Osteoblast (primary cell): ENCODE results near the gene SDHA. TPM values are rescaled to one million over a fixed set of nuclear protein-coding genes. Genes with fewer than 3 reads are reported as not detected.
A peak's percentile ranks its signal among the peaks of the same experiment; 100 is the strongest.

Source experiments
- DNase-seq: peaks from one replicate; pipeline ENCODE4 v3.0.0; 2011; ENCODE audit warnings: low spot score, mixed read lengths; ENCODE audit not compliant: insufficient read length; ENCODE audit errors: missing footprints
- H2AFZ ChIP-seq: 2 replicates; pipeline ENCODE4 v1.6.0; 2011; ENCODE audit warnings: mild to moderate bottlenecking, low read length
- H3K27ac ChIP-seq: 2 replicates; pipeline ENCODE4 v1.5.1; 2011; ENCODE audit warnings: mild to moderate bottlenecking, low read depth, low read length, moderate library complexity
- H3K27me3 ChIP-seq: 2 replicates; pipeline ENCODE4 v1.6.0; 2012; ENCODE audit warnings: mild to moderate bottlenecking, control low read depth, inconsistent platforms, low read length, moderate library complexity; ENCODE audit not compliant: insufficient read depth
- H3K36me3 ChIP-seq: 2 replicates; pipeline ENCODE4 v1.5.1; 2011; ENCODE audit warnings: mild to moderate bottlenecking, low read length, control low read depth, moderate library complexity; ENCODE audit not compliant: insufficient read depth
- H3K4me1 ChIP-seq: 2 replicates; pipeline ENCODE4 v1.5.1; 2011; ENCODE audit warnings: mild to moderate bottlenecking, low read length, control low read depth, moderate library complexity; ENCODE audit not compliant: insufficient read depth
- H3K4me2 ChIP-seq: 2 replicates; pipeline ENCODE4 v1.6.0; 2011; ENCODE audit warnings: mild to moderate bottlenecking, low read length; ENCODE audit not compliant: insufficient read depth
- H3K4me3 ChIP-seq: fragments of 200-600 bp; sonication (generic); 3 replicates; pipeline ENCODE4 v1.5.1; 2012; ENCODE audit warnings: mild to moderate bottlenecking, low read length, inconsistent platforms; ENCODE audit not compliant: insufficient read depth
- H3K79me2 ChIP-seq: 2 replicates; pipeline ENCODE4 v1.6.0; 2012; ENCODE audit warnings: mild to moderate bottlenecking, low read length, control low read depth, inconsistent platforms; ENCODE audit not compliant: insufficient read depth
- H3K9me3 ChIP-seq: 2 replicates; pipeline ENCODE4 v1.5.1; 2011; ENCODE audit warnings: low read depth, low read length, control low read depth
- H4K20me1 ChIP-seq: 2 replicates; pipeline ENCODE4 v1.6.0; 2012; ENCODE audit warnings: mild to moderate bottlenecking, low read length, control low read depth; ENCODE audit not compliant: insufficient read depth
- total RNA-seq: library from RNA; depleted of rRNA; stranded (reverse); fragments of >200 nt; gene quantifications from 2 replicates; pipeline ENCODE4 v1.2.3, GENCODE V29; 2012
- TF ChIP-seq, protein P1 (sequence below): IDR thresholded peaks from 2 replicates; pipeline ENCODE4 v1.5.1; 2011; ENCODE audit warnings: mild to moderate bottlenecking, low read depth, low read length, moderate library complexity; ENCODE audit errors: extremely low read depth

SDHA gene
- total RNA-seq, 1 donor = 83.6 TPM

DNA sequence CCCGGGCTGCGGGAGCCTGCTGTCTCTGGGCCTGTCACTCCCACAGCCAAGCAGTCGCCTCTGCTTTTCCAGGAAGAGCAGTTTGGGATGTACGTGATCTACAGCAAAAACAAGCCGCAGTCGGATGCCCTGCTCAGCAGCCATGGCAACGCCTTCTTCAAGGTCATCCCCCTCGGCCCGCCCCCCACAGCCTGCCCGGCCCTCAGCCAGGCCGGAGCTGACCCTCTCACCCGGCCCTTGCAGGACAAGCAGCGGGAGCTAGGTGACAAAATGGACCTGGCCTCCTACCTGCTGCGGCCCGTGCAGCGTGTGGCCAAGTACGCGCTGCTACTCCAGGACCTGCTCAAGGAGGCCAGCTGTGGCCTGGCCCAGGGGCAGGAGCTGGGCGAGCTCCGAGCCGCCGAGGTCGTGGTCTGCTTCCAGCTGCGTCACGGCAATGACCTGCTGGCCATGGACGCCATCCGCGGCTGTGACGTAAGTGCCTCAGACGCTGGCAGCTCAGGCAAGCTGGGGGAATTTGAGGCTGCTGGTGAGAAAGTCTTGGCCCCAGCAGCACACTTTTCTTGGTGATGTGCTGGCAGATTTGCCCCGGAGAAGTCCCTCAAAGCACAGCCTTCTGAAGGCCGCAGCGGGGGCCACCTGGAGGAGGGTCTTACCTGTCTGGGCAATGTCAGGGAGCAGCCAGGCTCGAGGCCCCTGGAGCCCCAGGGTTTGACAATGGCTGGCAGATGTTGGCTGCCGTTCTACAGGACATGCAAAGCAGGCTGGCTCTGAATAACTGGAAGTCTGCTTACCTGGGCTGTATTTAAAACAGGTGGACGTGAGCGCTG, 46.9 kb upstream of the SDHA start:
- no peaks in the 10 kb centered on the region for H3K79me2 ChIP-seq
- TF ChIP-seq, protein P1, sequence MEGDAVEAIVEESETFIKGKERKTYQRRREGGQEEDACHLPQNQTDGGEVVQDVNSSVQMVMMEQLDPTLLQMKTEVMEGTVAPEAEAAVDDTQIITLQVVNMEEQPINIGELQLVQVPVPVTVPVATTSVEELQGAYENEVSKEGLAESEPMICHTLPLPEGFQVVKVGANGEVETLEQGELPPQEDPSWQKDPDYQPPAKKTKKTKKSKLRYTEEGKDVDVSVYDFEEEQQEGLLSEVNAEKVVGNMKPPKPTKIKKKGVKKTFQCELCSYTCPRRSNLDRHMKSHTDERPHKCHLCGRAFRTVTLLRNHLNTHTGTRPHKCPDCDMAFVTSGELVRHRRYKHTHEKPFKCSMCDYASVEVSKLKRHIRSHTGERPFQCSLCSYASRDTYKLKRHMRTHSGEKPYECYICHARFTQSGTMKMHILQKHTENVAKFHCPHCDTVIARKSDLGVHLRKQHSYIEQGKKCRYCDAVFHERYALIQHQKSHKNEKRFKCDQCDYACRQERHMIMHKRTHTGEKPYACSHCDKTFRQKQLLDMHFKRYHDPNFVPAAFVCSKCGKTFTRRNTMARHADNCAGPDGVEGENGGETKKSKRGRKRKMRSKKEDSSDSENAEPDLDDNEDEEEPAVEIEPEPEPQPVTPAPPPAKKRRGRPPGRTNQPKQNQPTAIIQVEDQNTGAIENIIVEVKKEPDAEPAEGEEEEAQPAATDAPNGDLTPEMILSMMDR = no peak
- H3K4me1 ChIP-seq = peaks cover 22% of the 10 kb centered on the region
- H3K4me2 ChIP-seq = no peak overlapping the region
- H3K9me3 ChIP-seq = no peaks in the 10 kb centered on the region
- no peak overlapping the region for H3K27ac ChIP-seq
- peak; percentile 75 for DNase-seq
- H3K36me3 ChIP-seq = no peaks in the 10 kb centered on the region
- H3K4me3 ChIP-seq = no peak overlapping the region
- H2AFZ ChIP-seq = no peak overlapping the region
- no peaks in the 10 kb centered on the region for H4K20me1 ChIP-seq
- H3K27me3 ChIP-seq = peaks cover 2% of the 10 kb centered on the region

DNA sequence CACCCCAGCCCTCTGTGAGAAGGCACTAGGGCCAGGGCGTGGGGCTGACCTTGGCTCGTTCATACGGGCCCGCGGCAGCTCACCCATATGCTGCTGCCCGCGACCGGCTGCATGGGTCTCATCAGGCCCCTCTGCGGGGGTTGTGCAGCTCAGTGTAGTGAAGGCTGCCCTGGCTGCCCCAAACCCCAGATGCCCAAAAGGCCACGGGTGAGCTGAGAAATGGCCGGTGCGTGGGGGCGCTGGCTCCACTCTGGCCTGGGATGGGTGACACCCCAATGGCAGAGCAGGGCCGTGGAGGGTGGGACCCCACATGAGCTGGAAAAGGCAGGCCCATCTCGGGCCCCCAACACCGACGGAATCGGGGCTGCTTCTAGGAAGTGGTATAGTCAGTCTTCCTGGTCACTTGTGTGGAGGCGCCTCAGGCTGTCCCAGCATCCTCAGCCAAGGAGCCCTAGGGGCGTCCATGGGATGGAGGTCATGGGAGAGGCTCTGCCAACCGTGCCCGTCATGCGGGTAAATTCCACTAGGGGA, 46.3 kb upstream of the SDHA start:
- H3K4me1 ChIP-seq = peaks cover 22% of the 10 kb centered on the region
- peak; percentile 62 for DNase-seq
- H3K4me3 ChIP-seq = no peak overlapping the region
- H3K27me3 ChIP-seq = peaks cover 5% of the 10 kb centered on the region
- H3K9me3 ChIP-seq = no peaks in the 10 kb centered on the region
- H2AFZ ChIP-seq = no peak overlapping the region
- H3K4me2 ChIP-seq = no peak overlapping the region
- H3K36me3 ChIP-seq = no peaks in the 10 kb centered on the region
- no peaks in the 10 kb centered on the region for H3K79me2 ChIP-seq
- no peak overlapping the region for H3K27ac ChIP-seq
- H4K20me1 ChIP-seq = no peaks in the 10 kb centered on the region
- TF ChIP-seq, protein P1 = no peak

DNA sequence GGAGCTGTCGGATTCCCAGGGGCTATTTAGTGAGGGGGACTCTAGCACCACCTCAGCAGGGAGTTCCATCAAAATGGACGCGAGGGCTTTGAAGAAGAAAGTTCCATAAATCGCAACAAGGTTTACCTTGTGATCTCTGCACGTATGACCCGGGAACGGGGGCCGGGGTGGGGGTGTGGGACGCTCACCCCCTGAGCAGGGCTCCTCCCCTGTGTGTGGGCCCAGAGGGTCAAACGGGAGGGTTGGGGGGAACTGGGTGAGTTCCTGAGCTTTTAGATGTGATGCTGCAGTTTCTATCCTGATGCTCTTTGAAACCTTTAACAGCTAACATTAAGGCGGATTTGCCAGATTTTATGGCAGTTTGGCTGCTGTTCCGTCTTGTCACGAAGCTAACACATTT, 45.7 kb upstream of the SDHA start:
- no peaks in the 10 kb centered on the region for H3K36me3 ChIP-seq

DNA sequence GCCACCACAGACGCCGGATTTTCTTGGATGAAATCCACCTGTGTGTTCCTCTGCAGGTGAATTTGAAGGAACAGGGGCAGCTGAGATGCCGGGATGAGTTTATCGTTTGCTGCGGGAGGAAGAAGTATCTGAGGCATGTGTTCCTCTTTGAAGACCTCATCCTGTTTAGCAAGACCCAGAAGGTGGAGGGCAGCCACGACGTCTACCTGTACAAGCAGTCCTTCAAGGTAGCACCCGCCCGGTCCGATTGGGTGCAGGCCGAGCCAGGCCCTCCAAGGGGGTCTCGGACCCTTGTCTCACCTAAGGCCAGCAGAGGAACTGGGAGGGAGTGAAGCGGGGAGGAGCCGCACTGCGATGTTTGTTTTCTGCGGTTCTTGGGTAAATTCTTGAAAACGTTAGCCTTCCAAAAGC, 45.3 kb upstream of the SDHA start:
- H3K9me3 ChIP-seq = no peaks in the 10 kb centered on the region
- TF ChIP-seq, protein P1 = no peak

More for the DNA sequence above, 45.7 kb upstream of the SDHA start:
- DNase-seq = no peak
- Histone ChIP-seq H3K4me1 (peaks cover 22% of the 10 kb centered on the region), H3K4me3 (no peak overlapping the region), H3K27me3 (peaks cover 6% of the 10 kb centered on the region), H3K79me2 (no peaks in the 10 kb centered on the region), H3K9me3 (no peaks in the 10 kb centered on the region), H2AFZ (no peak overlapping the region), H3K27ac (no peak overlapping the region), H4K20me1 (no peaks in the 10 kb centered on the region), H3K4me2 (no peak overlapping the region)
- TF ChIP-seq, protein P1 = no peak

More for the DNA sequence above, 45.3 kb upstream of the SDHA start:
- Histone ChIP-seq H3K4me1 (peaks cover 21% of the 10 kb centered on the region), H3K36me3 (no peaks in the 10 kb centered on the region), H2AFZ (no peak overlapping the region), H3K4me2 (no peak overlapping the region), H3K4me3 (no peak overlapping the region), H3K27ac (no peak overlapping the region), H3K79me2 (no peaks in the 10 kb centered on the region), H3K27me3 (peaks cover 10% of the 10 kb centered on the region), H4K20me1 (no peaks in the 10 kb centered on the region)
- peak; percentile 56 for DNase-seq
